ENCODE results near the gene GOLT1B.

GOLT1B gene

DNA sequence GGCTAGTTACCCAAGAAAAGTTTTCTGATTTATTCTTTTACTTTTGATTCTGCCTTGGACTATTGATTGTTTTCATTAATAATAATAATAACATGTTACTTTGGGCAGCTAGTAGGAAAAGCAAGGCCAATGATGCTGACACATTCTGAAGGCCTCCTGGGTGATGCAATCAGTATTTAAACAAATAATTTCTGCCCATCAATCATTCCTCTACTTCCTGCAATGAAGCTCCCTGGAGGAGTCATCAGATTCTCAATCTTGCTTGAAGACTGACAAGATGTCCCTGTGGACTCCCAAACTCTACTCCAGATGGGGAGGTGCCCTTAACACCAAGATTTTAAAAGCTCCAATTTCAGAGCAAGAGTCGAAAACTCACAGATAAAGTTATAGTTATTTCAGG is 24.5 kb downstream of the GOLT1B start, which contains the start of gene SPX:
TSS of gene SPX (plus strand) at position 244 of the 400 bp plus-strand sequence. CDS start 177 bp downstream, outside the sequence.
- DNase-seq, result peak; percentile 9

DNA sequence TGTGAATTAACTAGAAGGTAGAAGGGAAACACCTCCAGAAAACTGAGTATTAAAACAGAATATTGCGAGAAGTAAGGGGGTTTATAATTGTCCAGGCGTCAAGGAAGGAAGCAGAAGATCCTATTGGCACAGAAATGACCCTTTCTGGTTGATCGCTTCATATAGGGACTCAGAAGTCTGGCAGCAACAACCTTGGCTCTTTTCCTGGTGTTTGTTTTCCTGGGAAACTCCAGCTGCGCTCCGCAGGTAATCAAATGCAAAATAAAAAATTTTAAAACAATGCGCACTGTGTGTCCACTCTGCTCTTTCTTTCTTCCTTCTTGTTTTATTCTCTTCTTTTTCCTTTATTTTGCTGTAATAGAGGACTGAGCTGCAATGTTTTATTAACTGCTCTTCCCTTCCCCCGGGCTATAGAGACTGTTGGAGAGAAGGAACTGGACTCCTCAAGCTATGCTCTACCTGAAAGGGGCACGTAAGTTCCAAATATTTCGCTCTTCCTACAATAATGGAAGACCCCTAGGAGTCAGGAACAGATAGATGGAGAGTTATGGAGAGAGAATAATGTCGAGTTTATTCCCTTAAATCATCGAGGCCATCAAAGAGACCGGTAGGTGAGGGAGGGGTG is 25.2 kb downstream of the GOLT1B start:
- no peak for DNase-seq

DNA sequence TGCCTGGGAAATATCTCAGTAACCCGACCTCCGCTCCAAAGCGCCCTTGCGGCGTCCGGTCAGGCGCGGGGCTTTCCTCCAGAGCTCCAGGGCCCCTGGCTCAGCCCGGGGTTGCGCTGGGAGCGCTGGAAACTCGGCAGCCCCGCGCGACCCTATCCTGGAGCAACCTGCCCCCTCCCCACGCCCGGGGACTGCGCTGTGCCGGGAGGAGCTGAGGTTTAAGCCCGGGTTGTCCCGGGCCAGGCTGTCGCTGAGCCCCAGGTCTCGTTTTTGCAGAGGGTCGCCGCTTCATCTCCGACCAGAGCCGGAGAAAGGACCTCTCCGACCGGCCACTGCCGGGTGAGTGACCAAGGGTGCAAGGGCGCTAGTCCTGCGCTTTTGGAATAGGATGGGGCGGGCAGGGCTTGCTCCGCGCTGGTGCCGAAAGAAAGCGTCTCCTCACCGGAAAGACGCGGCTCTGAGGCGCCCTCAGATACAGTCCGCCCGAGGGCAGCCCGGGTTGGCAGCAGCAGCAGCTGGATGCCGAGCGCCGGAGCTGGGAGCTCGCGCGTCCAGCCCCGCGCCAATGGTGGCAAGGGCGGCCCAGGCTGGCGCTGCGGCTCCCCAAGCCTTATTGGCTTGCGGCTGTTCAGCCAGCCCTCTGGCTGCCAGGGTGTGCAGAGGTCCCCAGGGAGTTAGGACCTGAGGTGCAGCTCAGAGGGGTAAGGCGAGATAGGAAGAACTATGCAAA is 26.0 kb downstream of the GOLT1B start:
- DNase-seq, result no peak

DNA sequence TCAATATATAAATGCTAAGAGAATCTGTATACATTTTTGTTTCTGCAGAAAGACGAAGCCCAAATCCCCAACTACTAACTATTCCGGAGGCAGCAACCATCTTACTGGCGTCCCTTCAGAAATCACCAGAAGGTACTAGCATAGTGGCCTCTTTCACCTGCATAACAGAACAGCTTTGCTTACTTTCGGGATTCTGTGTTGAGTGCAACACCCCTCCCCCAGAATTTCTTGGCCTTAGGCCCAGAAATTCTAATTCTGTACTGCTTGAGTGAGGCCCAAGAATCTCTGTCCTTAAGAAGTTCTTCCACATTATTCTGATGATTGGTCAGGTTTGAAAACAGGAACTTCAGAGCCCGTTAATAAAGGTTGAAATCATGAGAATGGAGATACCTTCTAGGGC is 27.4 kb downstream of the GOLT1B start:
- no peak for DNase-seq

DNA sequence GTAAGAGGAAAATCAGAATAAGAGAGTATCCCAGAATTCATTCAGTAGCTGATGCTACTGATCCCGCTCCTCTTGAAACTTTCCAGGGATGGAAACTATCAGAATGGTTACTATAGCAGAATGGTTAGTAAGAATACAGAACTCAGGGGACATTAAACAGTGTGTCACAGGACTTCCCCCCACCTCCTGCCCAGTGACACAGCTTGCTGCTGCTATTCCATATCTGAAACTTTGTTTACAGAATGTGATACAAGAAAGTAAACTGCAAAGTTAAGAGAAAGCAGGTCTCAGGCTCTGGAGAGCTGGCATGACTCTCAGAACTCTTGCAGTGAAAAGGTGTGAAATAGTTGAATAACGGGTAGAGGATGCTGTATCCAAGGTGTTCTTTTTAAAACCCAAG is 27.9 kb downstream of the GOLT1B start:
- no peak for DNase-seq

DNA sequence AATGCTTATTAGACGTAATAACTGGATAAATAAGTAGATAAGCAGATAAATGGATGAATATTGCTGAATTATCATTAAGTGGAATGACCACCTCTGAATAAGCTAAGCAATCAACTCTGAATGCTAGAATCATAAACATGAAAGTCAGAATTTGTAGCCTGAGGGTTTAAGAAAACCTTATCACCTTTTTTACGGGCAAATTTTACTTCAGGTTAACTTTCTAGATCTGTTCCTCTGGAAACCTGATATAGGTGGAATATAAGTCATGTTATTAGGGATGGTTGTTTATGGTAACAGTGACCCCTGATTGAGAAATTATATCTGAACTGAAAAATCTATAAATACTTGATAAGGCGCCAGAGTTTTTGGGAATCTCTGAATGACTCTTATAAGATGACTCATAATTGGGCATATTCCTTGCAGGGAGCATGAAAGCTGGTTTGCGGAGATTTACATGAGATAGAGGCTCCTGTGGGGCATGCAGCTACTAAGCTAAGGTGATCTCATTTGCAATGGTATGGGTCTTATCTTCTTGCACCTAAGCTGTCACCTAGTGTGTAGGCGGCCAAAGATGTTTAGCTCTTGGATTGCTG is 36.6 kb downstream of the GOLT1B start:
- no peak for DNase-seq

DNA sequence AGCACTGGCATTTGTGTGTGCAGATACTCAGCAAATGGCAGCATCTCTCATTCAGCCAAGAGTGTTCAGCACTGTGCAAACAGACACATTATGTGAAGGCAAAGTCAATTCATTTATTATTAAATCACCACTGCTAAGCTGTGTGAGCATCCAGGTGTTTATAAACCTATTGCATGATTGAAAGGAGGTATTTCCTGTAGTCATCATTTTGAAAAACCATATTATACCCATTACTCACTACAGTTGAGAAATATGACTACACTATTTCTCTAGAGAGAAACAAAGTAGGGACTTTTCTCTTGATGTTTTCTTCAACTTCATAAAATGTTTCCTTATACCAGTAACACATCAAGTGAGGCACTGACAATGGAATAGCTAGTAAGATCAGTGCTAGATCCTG is 38.2 kb downstream of the GOLT1B start:
- no peak for DNase-seq

DNA sequence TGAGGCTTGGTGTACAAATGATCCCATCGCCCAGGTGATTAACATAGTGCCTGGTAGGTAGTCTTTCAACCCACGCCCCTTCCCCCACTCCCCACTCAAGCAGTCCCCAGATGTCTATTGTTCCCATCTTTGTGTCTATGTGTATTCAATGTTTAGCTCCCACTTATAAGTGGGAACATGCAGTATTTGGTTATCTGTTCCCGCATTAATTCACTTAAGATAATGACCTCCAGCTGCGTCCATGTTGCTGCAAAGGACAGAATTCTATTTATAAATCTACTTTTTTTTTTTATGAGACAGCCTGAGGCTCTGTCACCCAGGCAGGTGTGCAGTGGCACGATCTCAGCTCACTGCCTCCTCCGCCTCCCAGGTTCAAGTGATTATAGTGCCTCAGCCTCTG is 40.2 kb downstream of the GOLT1B start:
- no peak for DNase-seq

DNA sequence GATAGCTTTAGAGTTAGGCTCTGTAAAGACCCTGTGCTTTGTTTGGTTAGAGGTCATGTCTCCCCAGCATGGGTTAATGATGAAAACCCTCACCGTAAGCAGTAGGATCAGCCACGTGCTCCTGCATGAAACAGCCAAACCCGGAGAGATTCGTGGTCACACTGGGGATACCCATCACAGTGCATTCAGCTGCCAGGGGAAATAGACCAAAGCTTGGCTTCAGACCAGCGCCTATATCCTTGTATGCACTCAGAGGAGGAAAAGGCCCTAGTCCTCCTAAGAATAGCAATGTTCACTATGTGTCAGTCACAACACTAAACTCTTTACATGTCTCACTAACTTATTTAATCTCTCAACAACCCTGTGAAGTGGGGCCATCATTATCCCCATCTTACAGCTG is 40.8 kb downstream of the GOLT1B start:
- no peak for DNase-seq

DNA sequence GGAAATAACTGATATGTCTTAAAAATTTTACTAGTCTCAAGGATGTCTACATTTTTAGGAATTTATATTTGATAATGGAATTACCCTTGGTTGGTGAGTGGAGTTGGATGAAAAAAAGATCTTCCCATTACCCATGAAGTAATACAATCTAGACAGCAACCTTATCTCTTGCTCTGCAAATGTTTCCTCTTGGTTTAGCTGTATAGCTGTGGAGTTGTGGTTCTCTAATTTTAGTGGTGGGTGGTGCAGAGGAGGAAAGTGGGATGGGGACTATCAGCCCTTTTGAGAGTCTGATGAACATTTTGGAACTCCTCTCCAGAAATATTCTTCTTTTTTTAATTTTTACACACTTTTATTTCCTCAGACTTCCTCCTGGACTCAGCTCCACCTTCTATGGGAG is 41.6 kb downstream of the GOLT1B start:
- no peak for DNase-seq

DNA sequence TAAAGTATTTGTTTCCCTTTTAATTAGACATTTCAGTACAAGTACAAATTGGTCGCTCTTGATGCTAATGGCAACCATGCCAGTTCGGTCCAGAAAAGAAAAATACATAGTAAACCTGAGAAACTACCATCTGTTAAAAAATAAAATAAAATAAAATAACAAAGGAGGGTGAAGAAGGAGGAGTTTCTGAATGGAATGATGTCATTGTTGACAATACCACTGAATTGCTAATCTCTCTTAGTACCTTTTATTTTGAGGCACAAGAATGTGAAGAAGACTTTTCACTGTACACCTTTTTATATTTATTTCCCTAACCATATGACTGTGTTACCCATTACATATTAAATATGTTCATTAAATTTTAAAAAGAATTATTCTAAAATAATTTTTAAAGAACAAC is 44.0 kb downstream of the GOLT1B start:
- no peak for DNase-seq

DNA sequence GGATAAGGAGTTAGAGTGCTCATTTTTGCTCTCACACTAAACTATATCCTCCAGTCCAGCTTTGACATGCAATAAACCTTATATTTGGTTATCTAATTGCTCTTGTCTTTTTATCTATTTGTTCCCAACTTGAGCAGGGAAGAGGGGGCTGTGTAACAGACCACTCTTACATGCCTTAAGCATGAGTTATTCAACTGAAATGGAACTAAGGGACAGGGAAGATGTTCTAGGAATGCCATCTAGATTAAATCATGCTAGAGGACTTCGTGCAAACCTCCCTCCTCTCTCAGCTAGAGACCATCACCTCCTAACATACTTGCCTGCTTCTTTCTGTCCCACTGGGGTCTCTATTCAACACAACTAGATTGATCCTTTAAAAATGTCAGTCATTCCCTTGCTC is 45.1 kb downstream of the GOLT1B start:
- DNase-seq, result no peak

DNA sequence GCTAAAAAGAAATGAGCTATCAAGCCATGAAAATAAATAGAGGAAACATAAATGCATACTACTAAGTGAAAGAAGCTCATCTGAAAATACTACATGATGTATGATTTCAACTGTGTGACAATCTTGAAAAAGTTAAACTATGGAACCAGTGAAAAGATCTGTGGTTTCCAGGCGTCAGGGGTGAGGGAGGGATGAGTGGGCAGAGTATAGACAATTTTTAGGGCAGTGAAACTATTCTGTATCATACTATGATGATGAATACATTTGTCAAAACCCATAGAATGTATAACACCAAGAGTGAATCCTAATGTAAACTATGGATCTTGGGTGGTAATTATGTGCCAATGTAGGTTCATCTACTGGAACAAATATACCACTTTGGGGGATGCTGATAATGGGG is 45.8 kb downstream of the GOLT1B start:
- DNase-seq, result no peak

DNA sequence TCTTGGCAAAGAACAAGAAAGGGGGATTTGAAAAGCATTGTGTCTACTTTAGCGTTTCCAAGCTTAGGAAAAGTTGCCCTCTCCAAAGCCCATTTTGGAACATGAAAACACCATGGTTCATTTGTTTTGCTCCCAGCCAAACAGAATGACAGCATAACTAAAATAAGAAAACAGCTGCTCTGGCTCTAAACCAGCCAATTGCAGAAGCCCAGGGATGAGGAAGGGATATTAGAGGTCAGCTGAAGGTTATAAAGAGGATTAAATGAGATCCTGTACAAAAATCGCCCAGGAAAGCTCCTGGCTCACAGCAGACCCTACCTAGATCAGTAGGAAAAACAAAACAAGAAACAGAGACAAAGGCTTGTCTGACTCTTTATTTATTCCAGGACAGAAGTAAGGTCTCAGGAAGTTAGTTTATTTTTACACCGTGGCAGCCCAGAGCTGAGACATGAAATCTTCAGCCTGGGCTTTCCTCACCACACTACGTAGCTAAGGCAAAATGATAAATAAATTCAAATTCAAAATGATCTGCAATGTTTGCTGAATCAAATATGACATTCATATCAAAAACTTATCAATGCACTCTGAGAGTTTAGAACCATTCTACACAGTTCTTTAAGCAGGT is 50.4 kb downstream of the GOLT1B start:
- DNase-seq, result no peak

DNA sequence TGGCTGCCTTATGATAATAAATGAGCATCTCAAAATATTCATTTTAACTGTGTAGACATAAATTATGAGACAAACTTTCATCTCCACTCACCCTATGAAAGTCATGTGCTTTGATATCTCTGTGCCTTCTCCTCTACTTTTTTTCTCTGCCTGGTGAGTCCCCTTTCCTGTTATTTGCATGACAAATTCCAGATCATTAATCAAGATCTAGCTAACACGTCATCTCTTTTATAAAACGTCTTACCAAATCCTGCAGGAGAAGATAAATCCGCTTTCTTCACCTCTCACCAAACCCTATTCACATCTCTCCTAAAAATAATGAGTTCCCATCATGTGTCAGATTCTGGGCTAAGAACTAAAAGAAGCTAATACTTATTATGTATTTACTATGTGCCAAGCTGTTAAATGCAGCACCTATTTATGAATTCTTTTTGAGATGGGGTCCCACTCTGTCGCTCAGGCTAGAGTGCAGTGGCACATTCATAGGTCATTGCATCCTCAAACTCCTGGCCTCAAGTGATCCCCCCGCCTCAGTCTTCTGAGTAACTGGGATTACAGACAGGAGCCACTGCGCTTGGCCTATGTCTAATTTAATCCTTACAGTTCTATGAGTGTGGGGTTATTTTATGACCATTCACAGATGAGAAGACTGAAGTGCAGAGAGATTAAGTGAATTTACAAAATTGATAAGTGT is 51.2 kb downstream of the GOLT1B start:
- no peak for DNase-seq

DNA sequence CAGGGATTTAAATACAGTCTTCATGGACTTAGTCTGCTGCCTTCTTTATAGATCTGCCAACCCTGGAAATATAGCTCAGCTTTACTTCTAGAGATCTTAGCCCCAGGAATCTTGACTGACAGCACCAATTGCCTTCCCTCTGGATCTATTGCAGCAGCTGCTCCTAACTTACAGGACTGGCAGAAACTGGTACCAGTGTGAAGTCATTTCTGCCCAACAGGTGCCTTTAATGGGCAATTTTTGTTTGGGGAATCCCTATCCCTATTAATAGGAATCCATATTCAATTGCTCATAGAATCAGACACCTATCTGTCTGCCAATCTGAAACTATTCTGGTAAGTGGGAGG is 51.7 kb downstream of the GOLT1B start:
- no peak for DNase-seq

DNA sequence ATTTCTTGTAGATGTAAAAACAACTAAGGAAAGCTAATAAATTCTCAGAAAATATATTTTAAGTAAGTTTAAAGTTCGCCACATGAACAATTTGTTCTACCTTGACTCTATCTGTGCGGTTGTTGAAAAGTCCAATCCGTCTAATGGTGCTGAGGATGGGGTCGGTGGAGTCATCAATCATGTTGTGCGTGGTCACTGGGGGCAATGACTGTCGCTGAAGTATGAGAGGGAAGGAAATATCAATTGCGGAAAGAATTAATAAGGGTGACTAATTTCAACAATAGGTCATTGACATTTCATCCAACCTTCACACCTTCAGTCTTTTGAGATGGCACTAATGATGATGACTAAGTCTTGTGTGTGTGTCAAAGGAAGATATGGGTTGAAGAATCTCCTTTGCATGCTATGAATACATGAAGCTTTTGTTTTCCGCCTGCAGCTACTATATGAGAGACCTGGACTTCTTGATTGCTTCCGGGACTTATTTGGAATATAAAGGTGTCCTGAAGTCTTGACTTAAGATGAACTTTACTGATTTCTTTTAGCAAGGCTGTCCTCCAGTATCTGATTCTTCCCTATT is 56.6 kb downstream of the GOLT1B start:
- DNase-seq, result no peak

DNA sequence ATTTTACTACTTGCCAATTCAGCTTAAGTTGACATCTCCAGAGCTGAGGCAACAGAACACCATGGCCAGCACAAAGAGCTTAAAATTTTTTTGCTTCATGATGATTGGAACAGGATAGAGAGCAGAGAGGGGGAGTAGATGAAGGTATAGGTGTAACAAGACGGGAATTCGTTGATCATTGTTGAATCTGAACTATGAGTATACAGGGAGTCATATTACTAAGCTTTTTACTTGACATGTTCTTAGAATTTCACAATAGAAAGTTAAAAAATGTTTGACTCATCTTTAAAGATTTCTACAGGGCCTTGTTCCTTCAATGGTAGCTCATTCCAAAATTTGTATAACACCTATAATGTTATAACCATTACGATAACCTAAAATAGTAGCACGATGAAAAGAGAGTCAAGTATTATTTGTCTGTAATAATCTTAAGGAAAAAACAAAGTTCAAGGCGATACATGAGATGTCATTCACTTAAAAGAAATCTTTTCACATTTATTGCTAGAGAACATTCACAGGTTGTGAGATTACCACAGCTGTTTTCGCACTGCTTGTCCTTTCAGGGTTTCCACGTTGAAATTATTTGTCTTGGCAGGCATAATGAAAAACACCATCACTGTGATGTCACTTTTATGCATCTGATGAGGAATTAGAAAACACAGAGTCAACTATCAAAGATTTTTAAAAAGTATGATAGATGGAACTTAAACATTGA is 58.4 kb downstream of the GOLT1B start:
- no peak for DNase-seq

DNA sequence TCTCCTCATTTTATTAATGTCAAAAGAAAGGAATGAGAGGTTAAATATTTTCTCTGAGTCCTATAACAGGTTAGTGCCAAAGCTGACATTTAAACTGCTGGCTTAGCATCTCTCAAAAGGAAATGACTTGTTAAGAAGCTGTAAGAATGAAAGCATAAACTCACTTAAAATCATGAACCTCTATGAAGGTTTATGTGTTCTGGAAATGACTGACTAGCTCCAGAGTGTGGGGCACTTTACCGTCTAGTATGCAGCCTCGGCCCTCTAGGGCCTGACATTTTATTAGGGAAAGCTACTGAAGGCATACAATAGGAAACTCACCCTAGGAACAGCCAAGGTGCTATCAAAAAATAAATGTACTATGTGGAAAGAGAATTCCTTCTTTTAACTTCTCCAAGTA is 59.6 kb downstream of the GOLT1B start:
- no peak for DNase-seq

DNA sequence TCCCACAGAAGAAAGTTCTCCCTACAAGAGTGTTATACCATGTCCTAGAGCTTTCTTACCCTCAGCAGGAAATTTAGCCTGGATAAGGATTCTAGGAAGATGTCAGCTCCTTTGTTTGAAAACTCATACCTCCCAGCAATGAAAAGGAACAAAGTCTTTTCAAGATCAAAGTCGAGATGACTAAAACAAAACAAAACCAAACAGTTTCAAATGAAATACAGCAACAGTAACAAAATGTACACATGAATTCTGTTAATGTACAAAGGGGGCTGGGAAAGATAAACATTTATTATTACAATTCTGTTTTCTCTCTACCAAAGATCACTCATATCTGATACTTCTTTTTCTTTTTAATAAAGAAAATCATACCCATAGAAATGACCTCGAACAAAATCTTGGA is 61.3 kb downstream of the GOLT1B start:
- no peak for DNase-seq

DNA sequence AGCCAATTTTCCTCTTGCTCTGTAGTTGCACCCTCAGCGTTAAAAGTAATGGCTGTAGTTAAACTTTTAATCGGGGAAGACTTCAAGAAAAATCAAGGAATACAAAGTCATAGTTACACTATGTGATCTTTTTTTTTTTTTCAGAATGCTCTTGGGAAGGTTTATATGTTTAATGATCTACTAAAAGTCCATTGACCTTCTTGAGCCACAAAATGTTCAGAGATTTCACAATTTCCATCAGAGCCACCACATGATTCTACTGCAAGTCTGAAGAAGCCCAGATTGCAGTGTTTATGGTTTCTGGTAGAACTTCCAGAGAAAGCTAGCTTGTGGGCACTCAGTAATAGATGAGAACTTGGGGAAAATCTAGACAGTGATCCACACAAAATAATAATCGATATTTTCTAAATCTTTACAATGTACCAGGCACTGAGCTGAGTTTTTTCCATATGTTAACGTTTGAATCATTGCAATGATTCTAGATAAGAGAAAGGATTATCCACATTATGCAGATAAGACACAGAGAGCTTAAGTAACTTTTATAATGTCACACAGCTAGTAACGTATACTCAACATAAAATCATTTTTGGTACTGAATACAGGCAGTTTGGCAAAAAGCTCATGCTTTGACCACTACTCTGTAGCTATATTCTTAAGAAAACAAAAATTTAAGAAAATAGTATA is 64.8 kb downstream of the GOLT1B start:
- no peak for DNase-seq

DNA sequence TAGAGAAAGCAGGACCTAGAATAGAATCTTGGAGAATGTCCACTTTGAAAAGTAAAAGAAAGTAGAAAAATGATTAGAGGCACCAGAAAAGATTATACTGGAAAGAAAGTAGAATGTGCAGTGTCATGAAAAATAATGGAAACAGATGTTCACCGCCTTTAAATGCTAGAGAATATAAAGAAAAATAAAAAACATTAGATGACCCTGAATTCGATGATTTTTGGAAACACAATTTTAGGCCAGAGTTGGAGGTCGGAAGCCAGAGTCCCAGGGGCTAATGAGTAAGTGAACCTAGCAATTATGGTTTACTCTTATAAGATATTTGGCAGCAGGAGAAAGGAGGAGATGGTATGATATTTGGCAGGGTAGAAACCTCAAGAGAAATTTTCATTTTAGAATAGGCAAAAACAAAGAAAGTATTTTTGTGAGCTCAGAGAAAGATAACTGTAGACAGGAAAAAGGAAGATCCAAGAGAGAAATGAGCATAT is 65.4 kb downstream of the GOLT1B start:
- no peak for DNase-seq
